Activated CD4-positive, alpha-beta memory T cell treated with anti-CD3 and anti-CD28 coated beads for 36 hours (primary cell): ENCODE measurements around the gene PTPN6. TPM values are rescaled to one million over a fixed set of nuclear protein-coding genes. Genes with fewer than 3 reads are reported as not detected.

Experiments
- CTCF ChIA-PET: fragments of 350-600 bp; sonication (Branson Sonifier 250); formaldehyde crosslinking; loops from one replicate; lab custom pipeline; 2021; ENCODE audit warnings: antibody characterized with exemption, inconsistent platforms; lab: Charles Lee
- POLR2A ChIA-PET: fragments of 350-600 bp; sonication (Branson Sonifier 250); formaldehyde crosslinking; loops from one replicate; lab custom pipeline; 2021; ENCODE audit warnings: antibody characterized with exemption; lab: Charles Lee
- DNase-seq: peaks from one replicate; pipeline ENCODE4 v3.0.0-alpha.2; 2020
- H3K27ac Mint-ChIP-seq: one replicate; pipeline ENCODE4 v1.8.0; 2021; ENCODE audit warnings: mixed read lengths
- H3K27me3 Mint-ChIP-seq: one replicate; pipeline ENCODE4 v1.8.0; 2021; ENCODE audit warnings: mixed read lengths
- H3K36me3 Mint-ChIP-seq: one replicate; pipeline ENCODE4 v1.8.0; 2021; ENCODE audit warnings: mixed read lengths
- H3K4me1 Mint-ChIP-seq: one replicate; pipeline ENCODE4 v1.8.0; 2021; ENCODE audit warnings: low read depth, mixed read lengths
- H3K4me3 Mint-ChIP-seq: one replicate; pipeline ENCODE4 v1.8.0; 2021; ENCODE audit warnings: mild to moderate bottlenecking, mixed read lengths
- H3K9me3 Mint-ChIP-seq: one replicate; pipeline ENCODE4 v1.8.0; 2021; ENCODE audit warnings: mixed read lengths
- intact Hi-C: fragments of 100-400 bp; cut with micrococcal nuclease; formaldehyde crosslinking; loops from one replicate; pipeline ENCODE4 v1.15.1; 2023
- total RNA-seq, 2 experiments: library from RNA; stranded (reverse); gene quantifications; one replicate each; pipeline ENCODE4 v1.2.3, GENCODE V29; 2021

PTPN6 gene
- total RNA-seq, 2 experiments from 2014 or later, result 321 to 324 TPM

DNA sequence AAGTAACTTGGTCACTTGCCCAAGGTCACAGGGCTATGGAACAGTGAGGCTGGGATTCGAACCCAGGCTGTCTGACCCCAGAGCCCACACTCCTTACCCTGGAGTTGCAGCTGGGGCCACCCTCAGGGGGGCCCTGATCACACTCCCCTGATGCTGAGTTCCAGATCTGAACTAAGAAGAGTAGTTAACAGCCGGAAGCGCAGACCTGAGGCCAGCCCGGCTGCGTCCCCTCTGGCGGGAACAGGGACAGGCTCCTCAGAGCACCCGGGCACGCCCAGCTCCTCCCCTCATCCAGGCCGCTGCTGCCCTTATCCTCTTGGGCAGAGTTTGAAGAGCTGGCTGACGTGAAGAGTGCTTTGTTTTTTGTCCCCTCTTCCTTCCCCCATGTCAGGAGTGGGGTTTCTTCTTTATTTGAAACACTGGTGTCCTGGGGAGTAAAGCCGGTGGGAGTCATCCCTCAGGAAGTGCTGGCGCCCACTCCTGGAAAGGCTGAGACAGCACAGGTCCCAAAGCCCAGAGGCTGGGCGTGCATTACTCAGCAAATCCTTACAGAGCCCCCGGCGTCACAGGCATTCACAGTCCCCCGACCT lies 10.6 kb downstream of the PTPN6 start:
- H3K27me3 Mint-ChIP-seq, result no peaks in the 10 kb centered on the region
- DNase-seq, result peak; percentile 80
- intact Hi-C loops, result loop anchor here (1.0 to 5.0 kb wide), 7 partner anchors 8 to 1121 kb away; partner anchors contain the start of genes C12orf57, C1RL, ENO2 and NECAP1

DNA sequence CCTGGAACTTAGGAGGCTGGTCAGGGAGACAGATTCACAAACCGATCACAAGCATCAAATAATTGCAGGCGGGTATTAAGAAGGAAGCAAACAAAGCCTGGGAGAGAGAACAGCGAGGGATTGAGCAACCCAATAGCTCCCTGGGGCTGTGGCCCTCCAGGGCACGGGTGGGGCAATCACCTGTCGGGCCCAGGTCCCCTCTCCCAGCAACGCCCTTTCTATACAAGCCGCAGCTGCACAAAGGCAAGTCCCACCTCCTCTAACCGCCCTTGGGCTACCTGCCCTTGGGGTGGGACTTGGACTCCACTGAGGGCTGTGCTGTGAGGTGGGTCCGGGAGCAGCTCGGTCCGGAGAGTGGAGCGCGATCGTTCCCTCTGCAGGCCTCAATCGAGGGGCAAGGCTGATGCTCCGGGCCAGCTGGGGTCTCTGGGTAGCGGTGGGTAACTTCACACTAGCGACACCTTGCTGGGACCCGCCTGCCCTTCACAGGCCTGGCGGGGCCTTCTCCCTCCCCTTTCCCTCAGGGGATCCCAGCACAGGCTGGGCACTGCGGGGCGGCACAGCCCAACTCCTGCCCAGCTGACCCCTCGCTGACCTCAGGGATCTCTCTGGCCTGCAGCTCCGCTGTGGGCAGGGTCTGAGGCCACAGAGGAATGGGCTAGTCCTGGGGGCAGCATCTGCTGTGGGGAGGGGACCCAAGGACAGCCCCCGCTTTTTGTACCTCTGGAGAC lies 11.3 kb downstream of the PTPN6 start:
- H3K36me3 Mint-ChIP-seq, result peaks cover 55% of the 10 kb centered on the region
- DNase-seq, result no peak
- POLR2A ChIA-PET, result interaction anchor here (0.5 to 13.2 kb wide), 9 partner anchors 7 to 218 kb away, joined by 3 to 507 read pairs (median 6); partner anchors contain the start of genes ATN1, C12orf57, EMG1 and PHB2
- CTCF ChIA-PET, result interaction anchor here (1.6 to 13.5 kb wide), 9 partner anchors 13 to 110 kb away, joined by 4 to 586 read pairs (median 8); partner anchors contain the start of genes C12orf57, LPCAT3, PTPN6 and RNU7-1
- H3K4me3 Mint-ChIP-seq, result peak overlapping the region; percentile 75
- intact Hi-C loops, result loop anchor here (5.0 kb wide), 1 partner anchor 145 kb away; the partner anchor contains the start of gene C1RL
- H3K27me3 Mint-ChIP-seq, result no peaks in the 10 kb centered on the region
- H3K9me3 Mint-ChIP-seq, result no peaks in the 10 kb centered on the region
- peaks cover 79% of the 10 kb centered on the region for H3K4me1 Mint-ChIP-seq
- H3K27ac Mint-ChIP-seq, result peak overlapping the region; percentile 97

More for the DNA sequence above, 10.6 kb downstream of the PTPN6 start:
- ChIA-PET CTCF (interaction anchor here (1.0 to 13.5 kb wide), 11 partner anchors 8 to 109 kb away, joined by 3 to 586 read pairs (median 7); partner anchors contain the start of genes C12orf57, LPCAT3, PTPN6 and RNU7-1), POLR2A (interaction anchor here (1.4 to 13.2 kb wide), 9 partner anchors 8 to 146 kb away, joined by 3 to 507 read pairs (median 6); partner anchors contain the start of genes ATN1, C12orf57, EMG1 and PHB2)
- Mint-ChIP-seq H3K27ac (peak overlapping the region; percentile 97), H3K36me3 (peaks cover 57% of the 10 kb centered on the region), H3K4me3 (peak overlapping the region; percentile 75), H3K9me3 (no peaks in the 10 kb centered on the region), H3K4me1 (peaks cover 82% of the 10 kb centered on the region)

DNA sequence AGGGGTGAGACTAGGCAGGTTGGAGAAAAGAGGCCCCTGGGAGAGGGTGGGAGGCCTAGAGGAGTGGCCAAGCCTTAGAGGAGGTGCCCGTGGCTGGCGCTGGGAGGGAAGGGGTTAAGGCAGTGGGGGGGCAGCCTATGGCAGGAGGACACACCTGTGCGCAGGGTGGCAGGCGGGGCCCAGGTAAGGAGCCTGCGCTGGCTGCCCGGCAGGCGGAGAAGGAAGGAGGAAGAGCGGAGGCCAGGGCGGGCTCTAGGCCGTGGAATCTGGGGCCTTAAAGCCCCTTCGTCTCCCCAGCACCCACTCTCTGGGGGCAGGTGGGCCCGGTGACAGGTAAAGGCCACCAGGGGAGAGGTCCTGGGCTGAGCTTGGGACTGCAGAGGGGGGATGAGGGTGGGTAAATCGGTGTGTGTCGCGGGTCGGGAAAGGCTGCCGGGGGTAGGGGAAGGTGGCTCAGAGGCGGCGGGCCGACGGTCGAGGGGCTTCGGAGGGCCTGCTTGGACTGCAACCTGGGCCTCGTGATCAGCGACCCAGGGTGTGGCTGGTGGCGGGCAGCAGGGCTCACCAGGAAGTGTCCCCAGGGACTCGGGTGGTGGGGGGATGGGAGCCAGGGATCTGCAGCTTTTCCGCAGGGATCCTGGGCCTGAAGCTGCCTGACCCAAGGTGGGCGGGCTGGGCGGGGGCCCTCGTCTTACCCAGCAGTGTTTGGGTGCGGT lies 12.0 kb downstream of the PTPN6 start:
- no peak for DNase-seq
- Mint-ChIP-seq H3K9me3 (no peaks in the 10 kb centered on the region), H3K27me3 (no peaks in the 10 kb centered on the region), H3K27ac (peak overlapping the region; percentile 97), H3K36me3 (peaks cover 54% of the 10 kb centered on the region), H3K4me1 (peaks cover 79% of the 10 kb centered on the region), H3K4me3 (no peak overlapping the region)
- intact Hi-C loops, result loop anchor here (5.0 kb wide), 1 partner anchor 144 kb away; the partner anchor contains the start of gene C1RL
- ChIA-PET CTCF (interaction anchor here (2.1 to 13.5 kb wide), 5 partner anchors 13 to 150 kb away, joined by 8 to 586 read pairs (median 17); partner anchors contain the start of genes C12orf57, PTPN6, RNU7-1 and SPSB2), POLR2A (interaction anchor here (1.5 to 13.2 kb wide), 2 partner anchors 15 to 145 kb away, joined by 3 to 507 read pairs; partner anchors contain the start of genes C12orf57, PTPN6 and RNU7-1)

DNA sequence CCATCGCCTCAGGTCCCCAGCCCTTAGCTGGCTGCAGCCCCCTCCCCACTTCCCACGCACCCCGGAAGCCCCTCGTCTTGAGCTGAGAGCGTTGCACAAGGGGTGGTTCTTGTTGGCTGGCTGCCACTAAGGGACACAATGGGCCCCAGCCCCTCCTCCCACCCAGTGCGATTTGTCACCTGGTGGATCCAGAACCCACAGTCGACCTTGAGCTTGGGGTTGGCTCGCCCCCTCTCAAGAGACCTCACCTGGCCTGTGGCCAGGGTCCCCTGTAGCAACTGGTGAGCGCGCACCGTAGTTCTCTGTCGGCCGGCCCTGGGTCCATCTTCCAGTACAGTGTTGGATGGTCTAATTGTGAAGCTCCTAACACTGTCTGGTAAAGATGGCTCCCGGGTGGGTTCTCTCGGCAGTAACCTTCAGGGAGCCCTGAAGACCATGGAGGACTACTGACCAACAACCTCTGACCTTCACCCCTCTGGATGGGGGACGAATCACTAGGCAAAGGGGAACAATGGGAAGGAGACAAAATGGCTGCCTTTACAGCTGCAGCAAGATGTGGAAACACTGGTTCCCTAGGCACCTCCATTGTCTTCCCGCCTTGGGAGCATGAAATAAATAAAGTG lies 12.7 kb downstream of the PTPN6 start:
- ChIA-PET POLR2A (interaction anchor here (1.5 to 13.2 kb wide), 3 partner anchors 16 to 145 kb away, joined by 3 to 507 read pairs (median 4); partner anchors contain the start of genes C12orf57, PTPN6 and RNU7-1), CTCF (interaction anchor here (0.9 to 13.5 kb wide), 9 partner anchors 14 to 149 kb away, joined by 3 to 586 read pairs (median 8); partner anchors contain the start of genes C12orf57, PTPN6, RNU7-1 and SPSB2)
- no peak for DNase-seq
- Mint-ChIP-seq H3K9me3 (no peaks in the 10 kb centered on the region), H3K36me3 (peaks cover 52% of the 10 kb centered on the region), H3K4me1 (peaks cover 79% of the 10 kb centered on the region), H3K27ac (peak overlapping the region; percentile 89), H3K27me3 (no peaks in the 10 kb centered on the region), H3K4me3 (no peak overlapping the region)
- intact Hi-C loops, result loop anchor here (5.0 kb wide), 1 partner anchor 143 kb away; the partner anchor contains the start of gene C1RL

DNA sequence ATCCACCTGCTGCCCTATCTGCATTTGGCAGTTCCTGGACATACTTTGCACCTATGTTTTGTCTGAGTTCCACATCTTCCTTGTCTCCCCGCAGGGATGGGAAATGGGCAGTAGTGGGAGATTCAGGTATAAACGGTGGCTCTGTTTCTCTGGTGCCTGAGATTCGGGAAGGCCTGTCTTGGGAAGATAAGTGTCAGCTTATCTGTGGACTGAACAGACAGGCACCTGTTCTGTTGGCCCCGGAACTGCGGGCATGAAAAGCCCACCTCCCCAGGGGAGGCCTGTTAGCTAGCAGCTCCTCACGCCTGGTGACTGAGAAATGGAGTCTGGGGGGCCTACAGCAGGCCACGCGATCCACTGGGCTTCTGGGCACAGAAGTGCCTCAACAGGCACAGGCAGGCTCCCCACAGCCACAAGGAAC lies 13.5 kb downstream of the PTPN6 start:
- H3K27me3 Mint-ChIP-seq, result no peaks in the 10 kb centered on the region
- H3K4me3 Mint-ChIP-seq, result no peak overlapping the region

DNA sequence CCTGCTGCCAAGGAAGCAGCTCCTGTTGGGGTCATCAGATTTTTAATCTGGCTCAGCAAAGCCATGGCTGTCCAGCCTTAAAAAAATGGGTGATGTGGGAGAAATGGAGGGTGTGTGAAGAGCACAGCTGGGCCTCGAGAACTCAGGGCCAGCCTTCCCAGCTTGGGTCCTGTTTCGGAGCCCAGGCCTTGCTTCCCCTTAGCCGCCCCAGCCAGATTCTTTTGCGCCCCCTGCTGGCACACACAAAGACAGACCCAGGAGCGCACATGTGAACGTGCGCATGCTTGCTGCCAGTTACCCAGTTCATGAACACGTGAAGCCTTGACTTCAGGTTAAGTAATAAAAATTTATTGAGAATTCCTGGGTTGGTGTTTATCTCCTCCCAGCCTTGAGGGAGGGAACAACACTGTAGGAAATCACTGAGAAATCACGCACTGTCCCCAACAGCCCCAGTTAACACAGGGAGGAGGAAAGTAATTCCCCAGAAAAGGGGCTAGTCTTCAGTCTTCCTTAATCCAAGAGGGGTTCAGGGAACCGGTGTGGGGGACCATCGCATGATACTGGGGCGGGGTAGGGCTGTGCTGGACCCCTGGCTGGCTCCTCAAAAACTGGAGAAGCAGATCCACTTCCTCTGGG lies 14.0 kb downstream of the PTPN6 start:
- ChIA-PET POLR2A (interaction anchor here (0.7 to 13.2 kb wide), 4 partner anchors 17 to 143 kb away, joined by 3 to 507 read pairs (median 4); partner anchors contain the start of genes C12orf57, PTPN6 and RNU7-1), CTCF (interaction anchor here (0.6 to 13.5 kb wide), 15 partner anchors 13 to 173 kb away, joined by 3 to 586 read pairs (median 7); partner anchors contain the start of genes C12orf57, LPCAT3, PTPN6 and RNU7-1)
- intact Hi-C loops, result loop anchor here (1.0 kb wide), 2 partner anchors 21 to 41 kb away; partner anchors contain the start of gene C12orf57
- Mint-ChIP-seq H3K27ac (peak overlapping the region; percentile 89), H3K4me1 (peaks cover 72% of the 10 kb centered on the region), H3K9me3 (no peaks in the 10 kb centered on the region), H3K27me3 (no peaks in the 10 kb centered on the region), H3K36me3 (peaks cover 51% of the 10 kb centered on the region), H3K4me3 (no peak overlapping the region)
- DNase-seq, result peak; percentile 93

More for the DNA sequence above, 13.5 kb downstream of the PTPN6 start:
- POLR2A ChIA-PET, result interaction anchor here (0.7 to 13.2 kb wide), 4 partner anchors 17 to 144 kb away, joined by 3 to 507 read pairs (median 4); partner anchors contain the start of genes C12orf57, PTPN6 and RNU7-1
- Mint-ChIP-seq H3K27ac (peak overlapping the region; percentile 89), H3K9me3 (no peaks in the 10 kb centered on the region), H3K4me1 (peaks cover 77% of the 10 kb centered on the region), H3K36me3 (peaks cover 51% of the 10 kb centered on the region)
- no peak for DNase-seq
- intact Hi-C loops, result loop anchor here (1.0 to 5.0 kb wide), 3 partner anchors 20 to 143 kb away; partner anchors contain the start of genes C12orf57 and C1RL
- CTCF ChIA-PET, result interaction anchor here (0.6 to 13.5 kb wide), 15 partner anchors 13 to 172 kb away, joined by 3 to 586 read pairs (median 7); partner anchors contain the start of genes C12orf57, LPCAT3, PTPN6 and RNU7-1

DNA sequence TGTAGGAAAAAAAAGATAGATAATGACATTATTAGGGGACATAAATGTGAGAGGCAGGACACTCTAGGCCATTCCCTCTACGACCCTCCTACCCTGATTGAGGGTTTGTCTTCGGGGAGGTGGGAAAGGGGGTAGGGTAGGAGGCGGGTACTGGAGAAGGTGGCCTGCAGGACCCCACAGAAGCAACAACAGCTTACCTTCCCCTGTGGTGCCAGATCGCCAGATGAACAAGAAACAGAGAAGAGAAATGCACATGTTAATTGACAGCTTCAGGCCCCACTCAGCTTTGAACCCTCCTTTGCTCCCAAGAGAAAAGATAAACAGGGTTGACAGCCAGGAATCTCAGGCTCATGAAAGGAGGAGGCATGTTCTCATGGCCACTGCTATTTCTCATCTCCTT lies 14.6 kb downstream of the PTPN6 start:
- Mint-ChIP-seq H3K27me3 (no peaks in the 10 kb centered on the region), H3K9me3 (no peaks in the 10 kb centered on the region), H3K36me3 (peaks cover 46% of the 10 kb centered on the region), H3K4me1 (peaks cover 66% of the 10 kb centered on the region), H3K27ac (peak overlapping the region; percentile 89), H3K4me3 (no peak overlapping the region)
- intact Hi-C loops, result loop anchor here (1.0 kb wide), 2 partner anchors 21 to 41 kb away; partner anchors contain the start of gene C12orf57
- ChIA-PET POLR2A (interaction anchor here (13.2 kb wide), 1 partner anchor 18 kb away, joined by 507 read pairs; the partner anchor contains the start of genes C12orf57, PTPN6 and RNU7-1), CTCF (interaction anchor here (1.2 to 13.5 kb wide), 4 partner anchors 16 to 147 kb away, joined by 3 to 586 read pairs (median 18); partner anchors contain the start of genes C12orf57, PTPN6 and RNU7-1)
- DNase-seq, result no peak

DNA sequence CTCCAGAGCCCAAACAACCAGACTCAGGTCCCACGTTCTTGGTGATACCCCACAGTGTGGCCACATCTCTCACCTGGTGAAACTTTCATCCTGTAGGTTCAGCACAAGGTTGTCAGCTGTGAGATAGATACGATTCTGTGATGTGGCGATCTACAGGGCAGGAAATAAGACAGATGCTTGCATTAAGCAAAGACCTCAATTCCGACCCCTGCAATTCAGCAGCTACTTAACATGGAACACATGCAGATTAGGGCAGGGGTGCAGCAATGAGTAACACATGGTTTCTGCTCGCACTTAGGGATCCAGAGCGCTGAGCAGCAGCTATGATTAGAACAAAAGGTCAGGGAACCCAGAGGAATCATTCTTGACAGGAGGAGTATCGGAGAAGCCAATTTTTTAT lies 15.2 kb downstream of the PTPN6 start:
- POLR2A ChIA-PET, result interaction anchor here (13.2 kb wide), 1 partner anchor 19 kb away, joined by 507 read pairs; the partner anchor contains the start of genes C12orf57, PTPN6 and RNU7-1
- intact Hi-C loops, result no loop called here
- Mint-ChIP-seq H3K4me1 (peaks cover 62% of the 10 kb centered on the region), H3K36me3 (peaks cover 47% of the 10 kb centered on the region), H3K27me3 (no peaks in the 10 kb centered on the region), H3K9me3 (no peaks in the 10 kb centered on the region), H3K4me3 (no peak overlapping the region), H3K27ac (peak overlapping the region; percentile 89)
- no peak for DNase-seq
- CTCF ChIA-PET, result interaction anchor here (1.0 to 13.5 kb wide), 4 partner anchors 17 to 141 kb away, joined by 3 to 586 read pairs (median 16); partner anchors contain the start of genes C12orf57, PTPN6 and RNU7-1

DNA sequence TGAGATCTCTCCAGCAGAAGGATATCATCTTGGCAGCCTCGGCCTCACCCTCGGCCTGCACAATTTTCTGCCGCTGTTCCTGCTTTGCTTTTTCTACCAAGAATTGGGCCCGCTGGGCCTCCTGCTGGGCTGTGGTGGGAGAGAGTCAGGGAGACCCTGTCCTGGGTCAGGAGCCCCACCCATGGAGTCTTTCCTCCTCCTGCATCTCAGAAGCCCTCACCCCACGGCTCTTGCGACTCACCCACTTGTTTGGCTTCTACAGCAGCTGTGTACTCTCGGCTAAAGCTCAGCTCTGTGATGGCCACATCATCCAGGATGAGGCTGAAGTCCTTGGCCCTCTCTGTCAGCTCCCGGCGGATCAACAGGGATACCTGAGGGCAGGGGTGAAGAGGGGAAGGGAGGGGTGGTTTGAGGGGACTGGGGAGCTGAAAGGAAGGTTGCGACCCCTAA lies 16.5 kb downstream of the PTPN6 start:
- POLR2A ChIA-PET, result interaction anchor here (0.5 to 3.6 kb wide), 4 partner anchors 9 to 22 kb away, joined by 3 to 50 read pairs (median 6); partner anchors contain the start of genes C12orf57, PTPN6 and RNU7-1
- DNase-seq, result no peak
- CTCF ChIA-PET, result interaction anchor here (0.8 to 2.9 kb wide), 8 partner anchors 13 to 99 kb away, joined by 3 to 34 read pairs (median 10); partner anchors contain the start of genes C12orf57, PTPN6, RNU7-1 and SPSB2
- Mint-ChIP-seq H3K4me3 (no peak overlapping the region), H3K9me3 (no peaks in the 10 kb centered on the region), H3K4me1 (peaks cover 59% of the 10 kb centered on the region), H3K27ac (peak overlapping the region; percentile 42), H3K36me3 (peaks cover 45% of the 10 kb centered on the region), H3K27me3 (no peaks in the 10 kb centered on the region)
- intact Hi-C loops, result no loop called here
